ENCODE results near the gene TBCD.

The TBCD gene

GRCh38 chr17:82810644-82811430 is 59.0 kb downstream of the TBCD start:
- DNase-seq (ENCODE audit: low read depth) = no peak

DNA sequence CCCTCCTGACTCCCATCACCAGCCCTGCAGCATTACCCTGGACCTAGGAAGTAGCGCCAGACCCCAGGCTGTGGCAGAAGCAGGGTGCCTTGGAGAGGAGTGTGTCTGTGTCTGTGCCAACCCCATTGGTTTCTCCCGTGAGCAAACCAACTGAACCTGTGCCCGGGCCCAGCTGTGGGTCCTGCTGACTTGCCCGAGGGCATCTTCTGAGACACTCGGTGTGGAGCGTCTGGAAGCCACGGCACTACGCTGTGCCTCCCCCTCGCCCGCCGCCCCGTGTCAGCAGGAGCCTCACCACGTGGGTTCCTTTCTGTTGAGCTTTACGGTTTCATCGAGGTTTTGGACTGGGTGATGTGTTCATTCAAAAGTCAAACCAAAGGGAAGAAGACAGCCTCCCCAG is 60.2 kb downstream of the TBCD start:
- no peak for DNase-seq (ENCODE audit: low read depth)

GRCh38 chr17:82812601-82813000 is 60.7 kb downstream of the TBCD start:
- no peak for DNase-seq (ENCODE audit: low read depth)

- DNase-seq (ENCODE audit: low read depth) = no peak
Measured at GRCh38 chr17:82813299-82814051, 61.6 kb downstream of the TBCD start.

GRCh38 chr17:82814834-82815233 is 63.0 kb downstream of the TBCD start:
- no peak for DNase-seq (ENCODE audit: low read depth)

GRCh38 chr17:82815354-82815753 is 63.5 kb downstream of the TBCD start:
- no peak for DNase-seq (ENCODE audit: low read depth)

GRCh38 chr17:82815790-82816305 is 64.0 kb downstream of the TBCD start:
- no peak for DNase-seq (ENCODE audit: low read depth)

DNA sequence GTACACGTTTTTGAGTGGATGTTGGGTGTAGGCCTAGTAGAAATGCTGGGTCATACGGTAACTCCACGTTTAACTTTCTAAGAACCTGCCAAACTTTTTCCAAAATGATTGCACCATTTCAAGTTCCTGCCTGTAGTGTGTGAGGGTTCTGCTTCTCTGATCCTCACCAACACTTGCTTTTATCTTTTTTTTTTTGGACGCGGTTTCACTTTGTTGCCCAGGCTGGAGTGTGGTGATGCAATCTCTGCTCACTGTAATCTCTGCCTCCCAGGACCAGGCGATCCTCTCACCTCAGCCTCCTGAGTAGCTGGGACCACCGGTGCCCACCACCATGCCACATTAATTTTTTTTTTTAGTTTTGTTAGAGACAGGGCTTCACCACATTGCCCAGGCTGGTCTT is 64.5 kb downstream of the TBCD start:
- no peak for DNase-seq (ENCODE audit: low read depth)

DNA sequence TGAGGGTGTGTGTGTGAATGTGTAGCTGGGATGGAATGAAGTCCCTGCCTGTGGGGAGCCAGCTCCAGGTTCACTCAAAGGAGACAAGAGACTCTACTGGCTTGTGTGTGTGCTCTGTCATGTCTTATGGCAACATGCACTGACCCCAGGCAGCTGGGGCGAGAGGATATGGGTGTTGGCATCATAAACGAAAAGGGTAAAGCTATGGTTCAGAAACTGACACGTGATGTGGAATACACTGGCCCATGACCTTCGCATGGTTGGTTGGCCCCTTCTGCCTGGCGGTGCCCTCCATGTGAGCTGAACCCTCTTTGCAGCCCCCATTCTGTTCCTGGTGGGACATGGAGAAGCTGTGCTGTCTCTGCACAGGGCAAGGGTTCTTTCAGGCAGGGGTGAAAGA is 66.1 kb downstream of the TBCD start:
- no peak for DNase-seq (ENCODE audit: low read depth)

GRCh38 chr17:82820278-82821251 is 68.7 kb downstream of the TBCD start:
- no peak for DNase-seq (ENCODE audit: low read depth)

DNA sequence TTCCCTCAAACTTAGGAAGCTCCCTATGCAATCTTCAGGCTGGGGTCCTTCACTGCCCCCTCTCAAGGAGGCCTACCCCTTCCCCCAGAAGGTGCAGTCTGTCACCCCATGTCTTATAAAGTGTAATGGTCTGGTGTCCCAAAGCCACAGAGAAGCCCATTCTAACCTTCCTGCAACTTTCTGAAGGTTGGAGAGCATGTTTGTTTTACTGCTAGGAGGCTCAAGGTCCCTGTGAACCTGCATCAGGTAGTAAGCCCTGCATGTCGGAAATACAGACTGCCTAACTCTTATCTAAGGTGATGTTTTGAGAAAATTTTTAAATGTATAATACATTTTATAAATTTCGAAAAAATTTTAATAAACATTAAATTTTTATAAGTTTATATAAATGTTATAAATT is 69.7 kb downstream of the TBCD start:
- no peak for DNase-seq (ENCODE audit: low read depth)

DNA sequence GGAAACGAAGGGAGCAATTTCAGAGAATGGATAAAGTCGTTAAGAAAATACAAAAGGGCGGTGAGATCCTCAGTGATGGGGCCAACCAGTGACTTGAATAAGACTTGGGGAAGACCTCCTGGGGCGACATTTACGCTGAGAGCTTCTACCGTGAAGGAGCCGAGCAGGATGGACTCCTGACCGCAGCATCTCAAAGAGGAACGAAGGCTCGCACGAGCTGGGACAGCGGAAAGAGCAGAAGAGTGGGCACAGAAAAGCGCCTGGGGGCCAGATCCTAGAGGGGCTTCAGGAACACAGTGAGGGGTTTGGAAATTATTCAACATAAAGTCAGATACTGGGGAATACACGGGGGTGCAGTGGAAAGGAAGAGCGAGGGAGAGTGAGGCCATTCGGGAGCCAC is 70.4 kb downstream of the TBCD start:
- DNase-seq (ENCODE audit: low read depth) = no peak

- DNase-seq (ENCODE audit: low read depth) = no peak
Measured at GRCh38 chr17:82823004-82823403, 71.1 kb downstream of the TBCD start.

GRCh38 chr17:82825540-82826124 is 73.8 kb downstream of the TBCD start:
- no peak for DNase-seq (ENCODE audit: low read depth)

DNA sequence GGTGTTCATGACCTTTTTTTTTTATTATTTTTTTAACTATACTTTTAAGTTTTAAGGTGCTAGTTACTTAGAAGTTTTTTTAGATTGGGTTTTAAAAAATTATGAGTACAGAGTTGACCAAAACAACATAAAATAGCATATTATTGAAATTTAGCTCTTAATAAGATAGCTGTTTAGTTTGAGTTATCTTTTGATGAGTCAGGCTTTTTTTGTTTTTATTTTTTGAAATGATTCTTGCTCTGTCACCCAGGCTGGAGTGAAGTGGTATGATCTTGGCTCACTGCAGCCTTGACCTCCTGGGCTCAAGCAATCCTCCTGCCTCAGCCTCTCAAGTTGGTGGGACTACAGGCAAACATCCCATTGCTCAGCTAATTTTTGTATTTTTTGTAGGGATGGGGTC is 74.3 kb downstream of the TBCD start:
- DNase-seq (ENCODE audit: low read depth) = no peak

DNA sequence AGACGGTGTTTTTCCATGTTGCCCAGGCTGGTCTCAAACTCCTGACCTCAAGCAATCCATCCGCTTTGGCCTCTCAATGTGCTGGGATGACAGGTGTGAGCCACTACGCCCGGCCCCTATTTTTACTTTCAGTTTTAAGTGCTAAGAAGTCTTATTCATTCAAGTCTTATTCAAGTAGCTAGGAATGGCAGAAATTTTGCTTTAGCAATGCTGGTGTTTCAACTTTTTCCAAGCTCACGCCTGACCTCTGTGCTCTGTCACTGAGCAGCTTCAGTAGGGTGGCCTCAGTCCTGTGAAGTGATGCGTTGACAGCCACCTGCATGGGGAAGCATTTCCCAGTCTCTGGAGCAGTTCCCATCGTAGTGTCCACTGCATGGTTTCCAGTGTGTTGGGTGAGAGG is 75.1 kb downstream of the TBCD start:
- no peak for DNase-seq (ENCODE audit: low read depth)

GRCh38 chr17:82828875-82829487 is 77.1 kb downstream of the TBCD start:
- DNase-seq (ENCODE audit: low read depth) = no peak

GRCh38 chr17:82830249-82830661 is 78.4 kb downstream of the TBCD start:
- no peak for DNase-seq (ENCODE audit: low read depth)

- no peak for DNase-seq (ENCODE audit: low read depth)
Measured at GRCh38 chr17:82831041-82831817, 79.4 kb downstream of the TBCD start.

- DNase-seq (ENCODE audit: low read depth) = no peak
Measured at GRCh38 chr17:82831818-82832200, 79.9 kb downstream of the TBCD start.

DNA sequence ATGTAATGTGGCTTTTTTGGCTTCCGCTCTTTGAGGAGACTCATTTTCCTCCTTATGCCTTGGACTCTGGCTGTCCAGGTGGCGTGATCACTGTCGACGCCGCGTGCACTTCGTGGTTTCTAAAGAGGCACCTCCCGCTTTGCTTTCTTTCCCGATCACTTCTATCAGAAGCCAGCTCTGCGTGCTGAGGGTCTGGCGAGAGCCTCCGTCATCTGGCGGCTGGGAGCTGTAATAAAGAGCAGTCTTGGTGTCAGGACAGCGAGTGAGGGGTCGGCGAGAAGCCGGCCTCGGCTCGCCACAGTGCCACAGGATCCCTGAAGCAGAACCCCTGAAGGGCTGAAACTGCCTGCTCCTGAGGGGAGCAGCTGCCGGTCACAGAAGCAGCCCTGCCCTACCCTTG is 80.5 kb downstream of the TBCD start:
- DNase-seq (ENCODE audit: low read depth) = no peak

Measured in CMK (cell line).